ENCODE measurements around the gene SLC7A8. TPM values are rescaled to one million over a fixed set of nuclear protein-coding genes. Genes with fewer than 3 reads are reported as not detected.

SLC7A8 gene
- total and polyA plus RNA-seq, 9 donors: 45.9 to 161 (median 95.4) TPM

GRCh38 chr14:23103581-23103980, 79.9 kb downstream of the SLC7A8 start:
- intact Hi-C loops (cut with DNase I): no loop called here
- no peaks in the 10 kb centered on the region for H3K4me1 ChIP-seq (ENCODE audit: insufficient read depth)
- no peak for DNase-seq
- H3K9me3 ChIP-seq: no peaks in the 10 kb centered on the region
- no peak overlapping the region for H3K4me3 ChIP-seq
- no peak for TF ChIP-seq CTCF (IDR thresholded peaks at IDR 0.05)
- no peak for TF ChIP-seq EP300 (IDR thresholded peaks at IDR 0.05)
- TF ChIP-seq POLR2A (IDR thresholded peaks at IDR 0.05): no peak
- no peak overlapping the region for H3K27ac ChIP-seq
- 63 to 84% (median 68%) methylated on average over 4 of the region's 4 CpGs for WGBS, 3 donors
- no peaks in the 10 kb centered on the region for H3K27me3 ChIP-seq
- no peaks in the 10 kb centered on the region for H3K36me3 ChIP-seq

- Histone ChIP-seq H3K9me3 (no peaks in the 10 kb centered on the region), H3K4me3 (no peak overlapping the region), H3K36me3 (no peaks in the 10 kb centered on the region), H3K4me1 (ENCODE audit: insufficient read depth) (no peaks in the 10 kb centered on the region), H3K27me3 (no peaks in the 10 kb centered on the region), H3K27ac (no peak overlapping the region)
- intact Hi-C loops (cut with DNase I): no loop called here
- 92 to 95% (median 92%) methylated on average over 2 of the region's 2 CpGs for WGBS, 3 donors
- TF ChIP-seq CTCF (IDR thresholded peaks at IDR 0.05) (no peak), POLR2A (IDR thresholded peaks at IDR 0.05) (no peak), EP300 (IDR thresholded peaks at IDR 0.05) (no peak)
- no peak for DNase-seq
Observed at GRCh38 chr14:23102801-23103200, 80.7 kb downstream of the SLC7A8 start.

- Histone ChIP-seq H3K27ac (no peak overlapping the region), H3K27me3 (no peaks in the 10 kb centered on the region), H3K4me1 (ENCODE audit: insufficient read depth) (no peaks in the 10 kb centered on the region), H3K36me3 (no peaks in the 10 kb centered on the region), H3K4me3 (no peak overlapping the region), H3K9me3 (no peaks in the 10 kb centered on the region)
- DNase-seq: no peak
- intact Hi-C loops (cut with DNase I): no loop called here
- TF ChIP-seq EP300 (IDR thresholded peaks at IDR 0.05) (no peak), POLR2A (IDR thresholded peaks at IDR 0.05) (no peak), CTCF (IDR thresholded peaks at IDR 0.05) (no peak)
- 39 to 48% (median 39%) methylated on average over 10 of the region's 10 CpGs for WGBS, 3 donors
Observed at GRCh38 chr14:23101986-23102625, 81.4 kb downstream of the SLC7A8 start.

- Histone ChIP-seq H3K9me3 (no peaks in the 10 kb centered on the region), H3K36me3 (no peaks in the 10 kb centered on the region), H3K4me3 (no peak overlapping the region), H3K27ac (no peak overlapping the region), H3K4me1 (ENCODE audit: insufficient read depth) (peaks cover 4% of the 10 kb centered on the region), H3K27me3 (no peaks in the 10 kb centered on the region)
- TF ChIP-seq EP300 (IDR thresholded peaks at IDR 0.05) (no peak), POLR2A (IDR thresholded peaks at IDR 0.05) (no peak), CTCF (IDR thresholded peaks at IDR 0.05) (no peak)
- intact Hi-C loops (cut with DNase I): no loop called here
- no peak for DNase-seq
- 72 to 80% (median 74%) methylated on average over 6 of the region's 6 CpGs for WGBS, 3 donors
Observed at GRCh38 chr14:23101213-23101970, 82.1 kb downstream of the SLC7A8 start.
